Peyer's patch (tissue), 4 donors: ENCODE measurements around the gene CIART. TPM values are rescaled to one million over a fixed set of nuclear protein-coding genes. Genes with fewer than 3 reads are reported as not detected.
A peak's percentile ranks its signal among the peaks of the same experiment; 100 is the strongest.

Experiments used
- DNase-seq, 3 donors: peaks; one replicate each; pipeline ENCODE4 v3.0.0-alpha.2; 2017 to 2019
- H3K27ac ChIP-seq, 4 donors: fragments of 200-600 bp; sonication (generic); one replicate each; pipeline ENCODE4 v1.5.1; 2016 to 2019
- H3K27me3 ChIP-seq, 2 donors: fragments of 200-600 bp; sonication (generic); one replicate each; pipeline ENCODE4 v1.5.1; 2019
- H3K36me3 ChIP-seq, 3 donors: fragments of 200-600 bp; sonication (generic); one replicate each; pipeline ENCODE4 v1.5.1; 2016 to 2019
- H3K4me1 ChIP-seq, 4 donors: fragments of 200-600 bp; sonication (generic); one replicate each; pipeline ENCODE4 v1.5.1; 2016 to 2019
- H3K4me3 ChIP-seq, 4 donors: fragments of 200-600 bp; sonication (generic); 1 replicate in 3 of 4; 2 replicates in 1 of 4; pipeline ENCODE4 v1.5.1; 2016 to 2019; ENCODE audit warnings: mild to moderate bottlenecking in 1 of 4
- H3K9me3 ChIP-seq, 4 donors: fragments of 200-600 bp; sonication (generic); one replicate each; pipeline ENCODE4 v1.5.1; 2016 to 2019; ENCODE audit warnings: mild to moderate bottlenecking in 1 of 4
- POLR2A ChIP-seq, 2 donors: fragments of 450-650 bp; IDR thresholded peaks; one replicate each; pipeline ENCODE4 v1.5.1; 2017; ENCODE audit warnings: antibody characterized with exemption in 2 of 2, mild to moderate bottlenecking in 2 of 2, moderate library complexity in 2 of 2
- small RNA-seq, 2 donors: library from RNA; depleted of rRNA; stranded (forward); fragments of <200 nt; gene quantifications; one replicate each; pipeline ENCODE3, GENCODE V24; 2016
- total RNA-seq, 4 donors: library from RNA; depleted of rRNA; stranded (reverse); fragments of >200 nt; gene quantifications; one replicate each; pipeline ENCODE4 v1.1.0, GENCODE V29; 2016
- TF ChIP-seq, protein P1 (sequence below), 6 experiments: fragments of 450-650 bp in 4 of 6; fragments of 200-600 bp in 2 of 6; sonication (generic) in 1 of 6; IDR thresholded peaks; one replicate each; pipeline ENCODE4 v1.5.1; 2017 to 2019; ENCODE audit warnings: antibody characterized with exemption in 6 of 6, mild to moderate bottlenecking in 3 of 6, moderate library complexity in 1 of 6

Gene CIART
- total RNA-seq, 4 donors from 2014 or later, result 1.7 to 5.7 (median 5.1) TPM

GRCh38 chr1:150322310-150322709 lies 40.0 kb downstream of the CIART start:
- peaks cover 0 to 27% (median 0%) of the 10 kb centered on the region in 3 donors for H3K36me3 ChIP-seq
- TF ChIP-seq, protein P1, sequence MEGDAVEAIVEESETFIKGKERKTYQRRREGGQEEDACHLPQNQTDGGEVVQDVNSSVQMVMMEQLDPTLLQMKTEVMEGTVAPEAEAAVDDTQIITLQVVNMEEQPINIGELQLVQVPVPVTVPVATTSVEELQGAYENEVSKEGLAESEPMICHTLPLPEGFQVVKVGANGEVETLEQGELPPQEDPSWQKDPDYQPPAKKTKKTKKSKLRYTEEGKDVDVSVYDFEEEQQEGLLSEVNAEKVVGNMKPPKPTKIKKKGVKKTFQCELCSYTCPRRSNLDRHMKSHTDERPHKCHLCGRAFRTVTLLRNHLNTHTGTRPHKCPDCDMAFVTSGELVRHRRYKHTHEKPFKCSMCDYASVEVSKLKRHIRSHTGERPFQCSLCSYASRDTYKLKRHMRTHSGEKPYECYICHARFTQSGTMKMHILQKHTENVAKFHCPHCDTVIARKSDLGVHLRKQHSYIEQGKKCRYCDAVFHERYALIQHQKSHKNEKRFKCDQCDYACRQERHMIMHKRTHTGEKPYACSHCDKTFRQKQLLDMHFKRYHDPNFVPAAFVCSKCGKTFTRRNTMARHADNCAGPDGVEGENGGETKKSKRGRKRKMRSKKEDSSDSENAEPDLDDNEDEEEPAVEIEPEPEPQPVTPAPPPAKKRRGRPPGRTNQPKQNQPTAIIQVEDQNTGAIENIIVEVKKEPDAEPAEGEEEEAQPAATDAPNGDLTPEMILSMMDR (IDR thresholded peaks at IDR 0.05), result no peak
- TF ChIP-seq POLR2A (IDR thresholded peaks at IDR 0.05), result no peak
- no peaks in the 10 kb centered on the region for H3K9me3 ChIP-seq
- DNase-seq, result no peak
- H3K4me3 ChIP-seq, result peak overlapping the region; percentile 66 to 89 (median 68)
- H3K4me1 ChIP-seq, result peaks cover 0 to 10% (median 0%) of the 10 kb centered on the region in 4 donors
- H3K27ac ChIP-seq, result peak overlapping the region in 1 of 4 donors; percentile 89
- H3K27me3 ChIP-seq, result no peaks in the 10 kb centered on the region

DNA sequence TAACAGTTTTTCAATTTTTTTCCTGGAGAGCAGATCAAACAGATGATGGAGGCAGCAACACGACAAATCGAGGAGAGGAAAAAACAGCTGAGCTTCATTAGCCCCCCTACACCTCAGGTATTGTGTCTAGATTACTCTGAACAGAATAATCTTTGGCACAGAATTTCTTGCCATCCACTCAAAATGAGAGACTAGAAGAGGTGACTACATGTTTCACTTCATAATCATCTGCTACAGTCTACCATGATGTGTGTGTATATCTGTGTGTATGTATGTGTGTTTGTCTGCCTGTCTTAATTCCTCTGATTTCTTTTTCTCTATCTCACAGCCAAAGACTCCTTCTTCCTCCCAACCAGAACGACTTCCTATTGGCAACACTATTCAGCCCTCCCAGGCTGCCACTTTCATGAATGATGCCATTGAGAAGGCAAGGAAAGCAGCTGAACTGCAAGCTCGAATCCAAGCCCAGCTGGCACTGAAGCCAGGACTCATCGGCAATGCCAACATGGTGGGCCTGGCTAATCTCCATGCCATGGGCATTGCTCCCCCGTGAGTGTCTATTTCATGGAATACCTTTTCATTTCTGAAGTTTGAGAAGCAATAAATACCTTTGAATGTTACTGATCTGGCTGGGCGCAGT lies 50.4 kb downstream of the CIART start:
- H3K27me3 ChIP-seq, result no peaks in the 10 kb centered on the region
- H3K4me1 ChIP-seq, result no peaks in the 10 kb centered on the region
- no peak overlapping the region for H3K4me3 ChIP-seq
- H3K27ac ChIP-seq, result no peak overlapping the region
- H3K36me3 ChIP-seq, result peaks cover 0 to 98% (median 0%) of the 10 kb centered on the region in 3 donors
- DNase-seq, result no peak
- TF ChIP-seq POLR2A (IDR thresholded peaks at IDR 0.05), result no peak
- TF ChIP-seq, protein P1 (IDR thresholded peaks at IDR 0.05), result no peak
- H3K9me3 ChIP-seq, result no peaks in the 10 kb centered on the region

Small RNAs within 50 kb of the gene (small RNA-seq; reads per million reads assigned to genes)
- gene RNU2-17P, result 0.12 to 0.13 reads per million in 2 donors

Other genes starting within 250 kb of the CIART start
- gene VPS45, start 214.8 kb upstream of the CIART start, total RNA-seq, result 10 to 100 TPM; 36.1 to 70.1 (median 42.0) TPM
- 100 to 1,000 TPM in 1 of 4 donors, 10 to 100 TPM in 3; 12.6 to 106 (median 29.6) TPM for gene PLEKHO1, start 132.6 kb upstream of the CIART start, total RNA-seq
- gene ANP32E, start 46.4 kb upstream of the CIART start, total RNA-seq, result 10 to 100 TPM in 2 of 4 donors, 1 to 10 TPM in 2; 7.3 to 24.8 (median 9.9) TPM
- not detected for gene CA14, start 24.8 kb upstream of the CIART start, total RNA-seq
- gene APH1A, start 13.5 kb upstream of the CIART start, total RNA-seq, result 100 to 1,000 TPM in 2 of 4 donors, 10 to 100 TPM in 2; 78.4 to 106 (median 99.3) TPM
- gene C1orf54, start 9.8 kb upstream of the CIART start, total RNA-seq, result 10 to 100 TPM in 1 of 4 donors, 1 to 10 TPM in 1, not detected in 2; 3.6 to 17.3 TPM
- gene MRPS21, start 11.3 kb downstream of the CIART start, total RNA-seq, result 10 to 100 TPM; 21.9 to 46.2 (median 32.5) TPM
- 100 to 1,000 TPM in 1 of 4 donors, 10 to 100 TPM in 3; 71.6 to 132 (median 91.1) TPM for gene PRPF3, start 39.0 kb downstream of the CIART start, total RNA-seq
- gene RPRD2, start 81.6 kb downstream of the CIART start, total RNA-seq, result 10 to 100 TPM; 21.5 to 44.6 (median 28.2) TPM
- 10 to 100 TPM in 3 of 4 donors, 1 to 10 TPM in 1; 7.7 to 15.4 (median 12.3) TPM for gene TARS2, start 204.9 kb downstream of the CIART start, total RNA-seq
- 10 to 100 TPM in 2 of 4 donors, 1 to 10 TPM in 2; 1.4 to 11.6 (median 9.6) TPM for gene ECM1, start 225.6 kb downstream of the CIART start, total RNA-seq
- gene FALEC, start 233.2 kb downstream of the CIART start, total RNA-seq, result not detected